Choroid plexus epithelial cell (primary cell): ENCODE measurements around the gene CDCP2.

Experiments used
- DNase-seq: peaks from one replicate; pipeline ENCODE4 v3.0.0-alpha.2; 2010; ENCODE audit warnings: low read depth
- H3K4me3 ChIP-seq: 2 replicates; pipeline ENCODE4 v1.5.1; 2011; ENCODE audit warnings: low read depth, mild to moderate bottlenecking, control low read depth, low read length, moderate library complexity
- TF ChIP-seq, protein P1 (sequence below): conservative IDR thresholded peaks from 2 replicates; pipeline ENCODE4 v1.5.1; 2011; ENCODE audit warnings: low read depth, mild to moderate bottlenecking, control low read depth, inconsistent platforms, low read length, moderate library complexity

The CDCP2 gene

DNA sequence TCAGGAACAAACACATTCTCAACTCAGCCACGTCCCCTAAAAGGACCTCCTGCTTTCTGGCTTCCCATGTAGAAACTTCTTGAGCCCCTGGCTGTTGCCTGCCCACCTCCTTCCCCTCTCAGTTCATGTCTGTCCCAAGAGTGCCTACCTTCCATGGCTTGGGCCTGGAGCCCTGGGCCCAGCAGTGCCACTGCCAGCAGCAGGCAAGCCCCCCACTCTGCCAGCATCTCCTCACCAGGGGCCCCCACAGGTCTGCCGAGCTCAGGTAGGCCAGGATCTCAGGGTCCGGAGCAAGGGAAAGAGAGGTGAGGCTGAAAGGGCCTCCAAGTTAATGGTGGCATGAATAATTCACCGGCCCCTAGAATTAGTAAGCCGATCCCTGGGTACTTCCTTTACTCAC is at the start of gene CDCP2:
Gene CDCP2, minus strand, starts transcription at position 305 of the 400 bp plus-strand sequence. Its CDS starts 78 bp downstream, at position 227.
- DNase-seq: no peak
- no peak within 1 kb of the TSS for H3K4me3 ChIP-seq
- TF ChIP-seq, protein P1, sequence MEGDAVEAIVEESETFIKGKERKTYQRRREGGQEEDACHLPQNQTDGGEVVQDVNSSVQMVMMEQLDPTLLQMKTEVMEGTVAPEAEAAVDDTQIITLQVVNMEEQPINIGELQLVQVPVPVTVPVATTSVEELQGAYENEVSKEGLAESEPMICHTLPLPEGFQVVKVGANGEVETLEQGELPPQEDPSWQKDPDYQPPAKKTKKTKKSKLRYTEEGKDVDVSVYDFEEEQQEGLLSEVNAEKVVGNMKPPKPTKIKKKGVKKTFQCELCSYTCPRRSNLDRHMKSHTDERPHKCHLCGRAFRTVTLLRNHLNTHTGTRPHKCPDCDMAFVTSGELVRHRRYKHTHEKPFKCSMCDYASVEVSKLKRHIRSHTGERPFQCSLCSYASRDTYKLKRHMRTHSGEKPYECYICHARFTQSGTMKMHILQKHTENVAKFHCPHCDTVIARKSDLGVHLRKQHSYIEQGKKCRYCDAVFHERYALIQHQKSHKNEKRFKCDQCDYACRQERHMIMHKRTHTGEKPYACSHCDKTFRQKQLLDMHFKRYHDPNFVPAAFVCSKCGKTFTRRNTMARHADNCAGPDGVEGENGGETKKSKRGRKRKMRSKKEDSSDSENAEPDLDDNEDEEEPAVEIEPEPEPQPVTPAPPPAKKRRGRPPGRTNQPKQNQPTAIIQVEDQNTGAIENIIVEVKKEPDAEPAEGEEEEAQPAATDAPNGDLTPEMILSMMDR: no peak

DNA sequence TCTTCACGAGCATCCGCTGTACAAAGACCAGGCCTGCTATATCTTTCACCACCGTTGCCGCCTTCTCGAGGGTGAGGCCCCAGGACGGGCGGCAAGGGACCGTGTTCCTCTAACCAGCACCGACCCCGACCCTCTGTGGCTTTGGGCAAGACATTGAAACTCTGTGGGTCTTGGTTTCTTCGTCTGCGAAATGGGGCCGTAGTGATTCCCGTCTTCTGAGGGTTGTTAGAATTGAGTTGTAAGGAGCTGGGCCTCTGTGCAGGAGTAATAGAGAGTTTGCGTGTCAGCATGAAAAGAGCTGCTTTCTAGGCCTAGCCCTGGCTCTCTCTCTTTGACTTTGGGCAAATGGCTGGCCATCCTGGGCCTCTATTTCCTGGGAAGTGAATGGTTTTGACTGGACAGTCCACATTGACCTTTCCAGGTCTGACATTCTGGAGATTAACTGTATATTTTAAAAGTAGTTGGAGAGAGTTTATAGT is 47.8 kb upstream of the CDCP2 start:
- DNase-seq: no peak
- peak overlapping the region; percentile 98 for H3K4me3 ChIP-seq
- TF ChIP-seq, protein P1: no peak

DNA sequence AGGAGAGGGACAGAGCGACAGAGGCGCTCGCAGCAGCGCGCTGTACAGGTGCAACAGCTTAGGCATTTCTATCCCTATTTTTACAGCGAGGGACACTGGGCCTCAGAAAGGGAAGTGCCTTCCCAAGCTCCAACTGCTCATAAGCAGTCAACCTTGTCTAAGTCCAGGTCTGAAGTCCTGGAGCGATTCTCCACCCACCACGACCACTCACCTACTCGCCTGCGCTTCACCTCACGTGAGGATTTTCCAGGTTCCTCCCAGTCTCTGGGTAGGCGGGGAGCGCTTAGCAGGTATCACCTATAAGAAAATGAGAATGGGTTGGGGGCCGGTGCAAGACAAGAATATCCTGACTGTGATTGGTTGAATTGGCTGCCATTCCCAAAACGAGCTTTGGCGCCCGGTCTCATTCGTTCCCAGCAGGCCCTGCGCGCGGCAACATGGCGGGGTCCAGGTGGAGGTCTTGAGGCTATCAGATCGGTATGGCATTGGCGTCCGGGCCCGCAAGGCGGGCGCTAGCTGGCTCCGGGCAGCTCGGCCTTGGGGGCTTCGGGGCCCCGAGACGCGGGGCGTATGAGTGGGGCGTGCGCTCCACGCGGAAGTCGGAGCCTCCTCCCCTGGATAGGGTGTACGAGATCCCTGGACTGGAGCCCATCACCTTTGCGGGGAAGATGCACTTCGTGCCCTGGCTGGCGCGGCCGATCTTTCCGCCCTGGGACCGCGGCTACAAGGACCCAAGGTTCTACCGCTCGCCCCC is 47.1 kb upstream of the CDCP2 start, which contains the start of the genes CYB5RL and MRPL37:
Gene CYB5RL, minus strand, starts transcription at position 266 of the 754 bp plus-strand sequence. CDS start 4,414 bp downstream, outside the sequence.
Gene MRPL37, plus strand, starts transcription at position 403 of the 754 bp plus-strand sequence. Its CDS starts 77 bp downstream, at position 480.
- DNase-seq: peak; percentile 98
- TF ChIP-seq, protein P1: no peak
- H3K4me3 ChIP-seq: peak within 1 kb of the TSS; percentile 98

DNA sequence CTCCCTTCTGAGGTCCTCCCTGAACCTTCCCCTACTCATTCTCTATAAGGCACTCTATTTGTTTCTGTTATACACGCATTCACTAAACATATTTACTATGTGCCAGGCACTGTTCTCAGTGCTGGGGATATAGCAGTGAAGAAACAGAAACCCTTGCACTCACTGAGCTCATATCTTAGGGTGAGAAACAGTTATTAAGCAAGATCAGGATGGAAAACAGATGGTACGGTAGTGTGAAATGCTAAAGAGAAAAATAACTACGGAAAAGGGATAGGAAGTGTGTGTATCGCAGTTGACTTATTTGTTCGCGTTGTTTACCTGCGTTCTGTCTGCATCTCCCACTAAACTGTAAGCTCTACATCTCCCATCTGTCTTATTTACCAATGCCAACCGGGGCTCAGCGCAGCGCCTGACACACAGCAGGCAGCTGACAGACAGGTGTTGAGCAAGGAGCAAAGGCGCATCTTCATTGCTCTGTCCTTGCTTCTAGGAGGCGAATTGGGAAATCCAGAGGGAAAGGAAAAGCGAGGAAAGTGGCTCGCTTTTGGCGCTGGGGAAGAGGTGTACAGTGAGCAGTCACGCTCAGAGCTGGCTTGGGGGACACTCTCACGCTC is 46.5 kb upstream of the CDCP2 start:
- TF ChIP-seq, protein P1: no peak
- DNase-seq: no peak
- peak overlapping the region; percentile 98 for H3K4me3 ChIP-seq

DNA sequence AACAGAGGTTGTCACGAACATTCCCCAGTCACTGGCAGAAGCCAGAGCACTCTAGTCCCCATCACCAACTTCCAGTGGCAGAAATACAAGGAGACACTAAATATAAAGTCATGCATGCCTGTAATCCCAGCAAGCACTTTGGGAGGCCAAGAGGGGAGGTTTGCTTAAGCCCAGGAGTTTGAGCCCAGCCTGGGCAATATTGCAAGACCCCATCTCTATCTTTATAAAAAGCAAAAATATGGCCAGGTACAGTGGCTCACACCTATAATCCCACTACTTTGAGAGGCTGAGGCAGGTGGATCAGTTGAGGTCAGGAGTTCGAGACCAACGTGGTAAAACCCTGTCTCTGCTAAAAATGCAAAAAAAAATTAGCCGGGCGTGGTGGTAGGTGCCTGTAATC is 40.7 kb upstream of the CDCP2 start:
- TF ChIP-seq, protein P1: no peak
- H3K4me3 ChIP-seq: no peak overlapping the region
- DNase-seq: no peak

DNA sequence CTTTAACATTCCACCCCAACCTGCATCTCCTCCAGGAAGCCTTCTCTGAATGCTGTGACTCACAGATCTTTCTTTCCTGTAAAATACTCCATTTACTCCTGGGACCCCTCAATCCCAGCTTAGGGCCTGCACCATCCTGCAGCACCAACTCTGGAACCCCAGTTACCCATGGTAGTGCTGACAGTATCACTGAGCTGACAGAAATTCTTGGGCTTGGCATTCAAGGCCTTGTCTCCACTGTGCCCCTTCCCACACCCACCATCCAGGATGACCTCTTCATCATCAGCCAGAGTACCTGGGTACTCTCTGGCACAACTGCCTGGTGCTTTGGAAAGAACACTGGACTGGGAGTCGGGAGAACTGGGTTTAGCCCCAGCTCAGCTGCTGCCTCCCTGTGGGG is 38.7 kb upstream of the CDCP2 start:
- no peak for DNase-seq
- no peak overlapping the region for H3K4me3 ChIP-seq
- TF ChIP-seq, protein P1: no peak

DNA sequence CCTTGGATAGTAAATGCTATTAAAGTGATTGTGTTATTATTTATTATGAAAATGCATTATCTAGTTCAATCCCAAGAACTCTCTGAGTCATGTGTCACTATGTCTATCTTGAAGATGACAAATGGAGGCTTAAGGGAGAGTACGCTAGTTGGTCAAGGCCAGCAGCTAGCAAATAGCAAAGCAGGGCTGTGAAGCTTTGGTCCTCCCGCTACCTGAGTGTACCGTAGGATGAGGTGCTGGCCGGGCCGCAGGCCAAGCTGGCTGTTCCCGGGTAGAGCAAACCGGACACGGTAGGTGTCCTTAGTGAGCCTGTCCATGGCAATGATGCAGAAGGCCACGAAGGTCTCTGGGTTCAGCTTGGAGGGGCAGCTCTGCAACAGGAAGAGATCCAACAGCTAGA is 37.7 kb upstream of the CDCP2 start:
- TF ChIP-seq, protein P1: no peak
- no peak overlapping the region for H3K4me3 ChIP-seq
- no peak for DNase-seq
